ENCODE measurements around the gene ERCC8. TPM values are rescaled to one million over a fixed set of nuclear protein-coding genes. Genes with fewer than 3 reads are reported as not detected.

The ERCC8 gene
- total and polyA plus RNA-seq, 4 donors, result 2.6 to 14.5 (median 6.2) TPM

DNA sequence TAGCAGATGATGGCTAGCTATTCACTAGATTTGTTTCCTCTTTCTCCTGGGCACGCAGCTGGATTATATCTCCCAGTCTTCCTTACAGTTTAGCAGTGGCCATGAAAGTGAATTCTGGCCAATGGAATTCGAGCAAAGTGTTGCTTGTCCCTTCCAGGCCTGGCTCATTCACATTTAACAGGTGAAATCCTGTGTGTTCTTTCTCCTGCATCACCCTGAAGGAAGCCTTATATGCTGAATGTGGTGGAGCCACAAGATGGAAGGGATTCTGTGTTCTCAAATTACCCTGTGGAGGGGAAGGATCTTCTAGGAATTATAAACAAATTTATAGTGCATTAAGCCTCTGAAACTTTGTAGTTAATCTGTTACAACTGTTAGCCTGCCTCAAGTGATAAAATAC is 92.6 kb downstream of the ERCC8 start:
- Histone ChIP-seq H3K27ac (ENCODE audit: low read depth in 1 of 2, low read length in 2 of 2) (no peak overlapping the region), H3K9me3 (ENCODE audit: control insufficient read depth in 4 of 4, low read length in 3 of 4) (no peaks in the 10 kb centered on the region), H3K4me3 (ENCODE audit: low read depth in 1 of 3, low read length in 3 of 3) (no peak overlapping the region), H3K36me3 (ENCODE audit: control insufficient read depth in 4 of 4, insufficient read depth in 3 of 4, low read depth in 1 of 4, low read length in 3 of 4) (no peaks in the 10 kb centered on the region), H3K4me1 (ENCODE audit: control insufficient read depth in 4 of 4, insufficient read depth in 4 of 4, low read length in 3 of 4) (no peaks in the 10 kb centered on the region), H3K9ac (ENCODE audit: low read depth in 1 of 2, low read length in 2 of 2) (no peak overlapping the region), H3K27me3 (ENCODE audit: control insufficient read depth in 4 of 4, insufficient read depth in 4 of 4, low read length in 3 of 4) (no peaks in the 10 kb centered on the region)
- DNase-seq (ENCODE audit: low spot score), result no peak
- no peak for TF ChIP-seq ZBTB33 (IDR thresholded peaks at IDR 0.05)
- TF ChIP-seq RXRA (IDR thresholded peaks at IDR 0.05), result no peak
- TF ChIP-seq SP1 (IDR thresholded peaks at IDR 0.05), result no peak
- no peak for TF ChIP-seq REST (IDR thresholded peaks at IDR 0.05)
- TF ChIP-seq, protein P1, sequence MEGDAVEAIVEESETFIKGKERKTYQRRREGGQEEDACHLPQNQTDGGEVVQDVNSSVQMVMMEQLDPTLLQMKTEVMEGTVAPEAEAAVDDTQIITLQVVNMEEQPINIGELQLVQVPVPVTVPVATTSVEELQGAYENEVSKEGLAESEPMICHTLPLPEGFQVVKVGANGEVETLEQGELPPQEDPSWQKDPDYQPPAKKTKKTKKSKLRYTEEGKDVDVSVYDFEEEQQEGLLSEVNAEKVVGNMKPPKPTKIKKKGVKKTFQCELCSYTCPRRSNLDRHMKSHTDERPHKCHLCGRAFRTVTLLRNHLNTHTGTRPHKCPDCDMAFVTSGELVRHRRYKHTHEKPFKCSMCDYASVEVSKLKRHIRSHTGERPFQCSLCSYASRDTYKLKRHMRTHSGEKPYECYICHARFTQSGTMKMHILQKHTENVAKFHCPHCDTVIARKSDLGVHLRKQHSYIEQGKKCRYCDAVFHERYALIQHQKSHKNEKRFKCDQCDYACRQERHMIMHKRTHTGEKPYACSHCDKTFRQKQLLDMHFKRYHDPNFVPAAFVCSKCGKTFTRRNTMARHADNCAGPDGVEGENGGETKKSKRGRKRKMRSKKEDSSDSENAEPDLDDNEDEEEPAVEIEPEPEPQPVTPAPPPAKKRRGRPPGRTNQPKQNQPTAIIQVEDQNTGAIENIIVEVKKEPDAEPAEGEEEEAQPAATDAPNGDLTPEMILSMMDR (IDR thresholded peaks at IDR 0.05; ENCODE audit: low read depth, low read length, missing input control), result no peak
- TF ChIP-seq EGR1 (IDR thresholded peaks at IDR 0.05; ENCODE audit: low read depth in 2 of 2), result no peak
- no peak for TF ChIP-seq ATF3 (IDR thresholded peaks at IDR 0.05)
- no peak for TF ChIP-seq NR2F2 (IDR thresholded peaks at IDR 0.05)
- TF ChIP-seq GABPA (IDR thresholded peaks at IDR 0.05 in 1 of 2, conservative IDR thresholded peaks at IDR 0.05 in 1 of 2), result no peak
- no peak for TF ChIP-seq FOXA2 (IDR thresholded peaks at IDR 0.05)
- no peak for TF ChIP-seq HNF4G (IDR thresholded peaks at IDR 0.05)
- no peak for TF ChIP-seq FOXA1 (IDR thresholded peaks at IDR 0.05)
- TF ChIP-seq TAF1 (conservative IDR thresholded peaks at IDR 0.05), result no peak
- no peak for TF ChIP-seq YY1 (IDR thresholded peaks at IDR 0.05)
- 69% methylated on average over 2 of the region's 2 CpGs for WGBS

- TF ChIP-seq NR2F2 (IDR thresholded peaks at IDR 0.05), result no peak
- no peak for TF ChIP-seq FOXA2 (IDR thresholded peaks at IDR 0.05)
- DNase-seq (ENCODE audit: low spot score), result no peak
- H3K27ac ChIP-seq (ENCODE audit: low read depth in 1 of 2, low read length in 2 of 2), result no peak overlapping the region
- no peaks in the 10 kb centered on the region for H3K27me3 ChIP-seq (ENCODE audit: control insufficient read depth in 4 of 4, insufficient read depth in 4 of 4, low read length in 3 of 4)
- H3K36me3 ChIP-seq (ENCODE audit: control insufficient read depth in 4 of 4, insufficient read depth in 3 of 4, low read depth in 1 of 4, low read length in 3 of 4), result no peaks in the 10 kb centered on the region
- H3K4me3 ChIP-seq (ENCODE audit: low read depth in 1 of 3, low read length in 3 of 3), result no peak overlapping the region
- H3K4me1 ChIP-seq (ENCODE audit: control insufficient read depth in 4 of 4, insufficient read depth in 4 of 4, low read length in 3 of 4), result no peaks in the 10 kb centered on the region
- H3K9ac ChIP-seq (ENCODE audit: low read depth in 1 of 2, low read length in 2 of 2), result no peak overlapping the region
- H3K9me3 ChIP-seq (ENCODE audit: control insufficient read depth in 4 of 4, low read length in 3 of 4), result no peaks in the 10 kb centered on the region
Measured at GRCh38 chr5:60851626-60852025, 93.2 kb downstream of the ERCC8 start.

Data from liver (tissue), 9 donors.